HCT116 (cell line): ENCODE measurements around the gene NDUFA11.

ENCODE experiments used
- ELF1 ChIP-seq: IDR thresholded peaks from 2 replicates; pipeline ENCODE4 v1.6.1; 2012; ENCODE audit warnings: low read depth, borderline replicate concordance
- POLR2A ChIP-seq: IDR thresholded peaks from 2 replicates; pipeline ENCODE4 v1.7.0; 2011; ENCODE audit warnings: borderline replicate concordance; ENCODE audit not compliant: insufficient read depth, insufficient read length; ENCODE audit errors: extremely low read depth
- REST ChIP-seq: IDR thresholded peaks from 2 replicates; pipeline ENCODE4 v1.6.1; 2012; ENCODE audit warnings: low read depth
- ZNF274 ChIP-seq: fragments of 200-500 bp; sonication (Bioruptor generic); IDR thresholded peaks from 2 replicates; pipeline ENCODE4 v1.6.1; 2014; ENCODE audit warnings: mild to moderate bottlenecking, low read depth, low read length, inconsistent platforms
- TF ChIP-seq, protein P1 (sequence below), 3 experiments: fragments of 200-600 bp in 1 of 3; sonication (generic) in 1 of 3; IDR thresholded peaks in 2 of 3; conservative IDR thresholded peaks in 1 of 3; 2 replicates each; pipeline ENCODE4 v1.5.1; 2012 to 2017; ENCODE audit warnings: low read depth in 2 of 3, low read length in 2 of 3, antibody characterized with exemption in 1 of 3, borderline replicate concordance in 1 of 3, control low read depth in 1 of 3, mild to moderate bottlenecking in 1 of 3, mixed read lengths in 1 of 3, mixed run types in 1 of 3, moderate library complexity in 1 of 3; ENCODE audit not compliant: insufficient read depth in 1 of 3

- TF ChIP-seq, protein P1, sequence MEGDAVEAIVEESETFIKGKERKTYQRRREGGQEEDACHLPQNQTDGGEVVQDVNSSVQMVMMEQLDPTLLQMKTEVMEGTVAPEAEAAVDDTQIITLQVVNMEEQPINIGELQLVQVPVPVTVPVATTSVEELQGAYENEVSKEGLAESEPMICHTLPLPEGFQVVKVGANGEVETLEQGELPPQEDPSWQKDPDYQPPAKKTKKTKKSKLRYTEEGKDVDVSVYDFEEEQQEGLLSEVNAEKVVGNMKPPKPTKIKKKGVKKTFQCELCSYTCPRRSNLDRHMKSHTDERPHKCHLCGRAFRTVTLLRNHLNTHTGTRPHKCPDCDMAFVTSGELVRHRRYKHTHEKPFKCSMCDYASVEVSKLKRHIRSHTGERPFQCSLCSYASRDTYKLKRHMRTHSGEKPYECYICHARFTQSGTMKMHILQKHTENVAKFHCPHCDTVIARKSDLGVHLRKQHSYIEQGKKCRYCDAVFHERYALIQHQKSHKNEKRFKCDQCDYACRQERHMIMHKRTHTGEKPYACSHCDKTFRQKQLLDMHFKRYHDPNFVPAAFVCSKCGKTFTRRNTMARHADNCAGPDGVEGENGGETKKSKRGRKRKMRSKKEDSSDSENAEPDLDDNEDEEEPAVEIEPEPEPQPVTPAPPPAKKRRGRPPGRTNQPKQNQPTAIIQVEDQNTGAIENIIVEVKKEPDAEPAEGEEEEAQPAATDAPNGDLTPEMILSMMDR (IDR thresholded peaks at IDR 0.05 in 2 of 3, conservative IDR thresholded peaks at IDR 0.05 in 1 of 3; ENCODE audit: borderline replicate concordance in 1 of 3, insufficient read depth in 1 of 3, low read depth in 2 of 3, low read length in 2 of 3): no peak
- TF ChIP-seq ELF1: no peak
- TF ChIP-seq POLR2A: no peak
- no peak for TF ChIP-seq ZNF274
- no peak for TF ChIP-seq REST
These were observed 32.6 kb downstream of the NDUFA11 start for GRCh38 chr19:5870986-5871394.
